HG02759 (cell line): ENCODE measurements around the gene RNF34.

ENCODE experiments used
- ATAC-seq: cut with Tn5 transposase; IDR thresholded peaks from one replicate; pipeline ENCODE4 v1.9.1; 2021; ENCODE audit warnings: mild to moderate bottlenecking, moderate library complexity; ENCODE audit not compliant: unreplicated experiment

Gene RNF34

GRCh38 chr12:121388421-121388981, 11.4 kb upstream of the RNF34 start:
- ATAC-seq: no peak

- ATAC-seq: no peak
Observed at GRCh38 chr12:121390856-121391255, 9.1 kb upstream of the RNF34 start.

GRCh38 chr12:121391619-121392324, 8.1 kb upstream of the RNF34 start:
- ATAC-seq: no peak

- ATAC-seq: no peak
Observed at GRCh38 chr12:121392325-121392716, 7.6 kb upstream of the RNF34 start.

- ATAC-seq: no peak
Observed at GRCh38 chr12:121397521-121397920, 2.4 kb upstream of the RNF34 start.

GRCh38 chr12:121398355-121398754, 1.6 kb upstream of the RNF34 start:
- no peak for ATAC-seq

- ATAC-seq: peak; percentile 32
Observed at GRCh38 chr12:121400332-121401139, 618 bp downstream of the RNF34 start.

- ATAC-seq: no peak
Observed at GRCh38 chr12:121403721-121404120, 3.8 kb downstream of the RNF34 start.

- ATAC-seq: no peak
Observed at GRCh38 chr12:121404734-121405133, 4.8 kb downstream of the RNF34 start.

GRCh38 chr12:121405211-121405610, 5.3 kb downstream of the RNF34 start:
- no peak for ATAC-seq

GRCh38 chr12:121413917-121414316, 14.0 kb downstream of the RNF34 start:
- ATAC-seq: no peak

GRCh38 chr12:121417847-121418246, 17.9 kb downstream of the RNF34 start:
- ATAC-seq: no peak

- ATAC-seq: no peak
Observed at GRCh38 chr12:121420109-121420508, 20.2 kb downstream of the RNF34 start.

- ATAC-seq: no peak
Observed at GRCh38 chr12:121423253-121423652, 23.3 kb downstream of the RNF34 start.

- no peak for ATAC-seq
Observed at GRCh38 chr12:121423682-121424623, 24.0 kb downstream of the RNF34 start.

GRCh38 chr12:121424624-121424975, 24.7 kb downstream of the RNF34 start:
- no peak for ATAC-seq

- ATAC-seq: no peak
Observed at GRCh38 chr12:121427556-121428050, 27.7 kb downstream of the RNF34 start.

- no peak for ATAC-seq
Observed at GRCh38 chr12:121428883-121429282, 29.0 kb downstream of the RNF34 start.

GRCh38 chr12:121430833-121431415, 31.0 kb downstream of the RNF34 start:
- ATAC-seq: no peak

- no peak for ATAC-seq
Observed at GRCh38 chr12:121432740-121433480, 33.0 kb downstream of the RNF34 start.
